Measurements from ENCODE around the gene EPN2.

The EPN2 gene

GRCh38 chr17:19284005-19284959 is 47.1 kb downstream of the EPN2 start:
- DNase-seq (ENCODE audit: extremely low spot score): peak; percentile 74
- ChIA-PET CTCF (interaction anchor here (0.5 to 2.3 kb wide), 3 partner anchors 10 to 22 kb away, joined by 3 to 5 read pairs (median 3); no protein-coding TSS in a partner anchor), POLR2A (no interaction called here)
- no peak for TF ChIP-seq CTCF (IDR thresholded peaks at IDR 0.05; ENCODE audit: control extremely low read depth, extremely low read depth, low read depth, missing control alignments)

GRCh38 chr17:19285213-19285900 is 48.2 kb downstream of the EPN2 start:
- CTCF ChIA-PET: interaction anchor here (1.3 to 2.3 kb wide), 2 partner anchors 13 to 21 kb away, joined by 3 to 5 read pairs; no protein-coding TSS in a partner anchor
- TF ChIP-seq CTCF (IDR thresholded peaks at IDR 0.05; ENCODE audit: control extremely low read depth, extremely low read depth, low read depth, missing control alignments): no peak
- no peak for DNase-seq (ENCODE audit: extremely low spot score)
- POLR2A ChIA-PET: no interaction called here

- no peak for DNase-seq (ENCODE audit: extremely low spot score)
- ChIA-PET CTCF (interaction anchor here (0.7 to 0.9 kb wide), 2 partner anchors 23 to 52 kb away, joined by 3 read pairs; no protein-coding TSS in a partner anchor), POLR2A (no interaction called here)
- no peak for TF ChIP-seq CTCF (IDR thresholded peaks at IDR 0.05; ENCODE audit: control extremely low read depth, extremely low read depth, low read depth, missing control alignments)
These were observed 49.7 kb downstream of the EPN2 start for GRCh38 chr17:19286751-19287341.

GRCh38 chr17:19287651-19288050 is 50.5 kb downstream of the EPN2 start:
- ChIA-PET CTCF (no interaction called here), POLR2A (no interaction called here)
- TF ChIP-seq CTCF (IDR thresholded peaks at IDR 0.05; ENCODE audit: control extremely low read depth, extremely low read depth, low read depth, missing control alignments): no peak
- no peak for DNase-seq (ENCODE audit: extremely low spot score)

GRCh38 chr17:19288453-19288852 is 51.3 kb downstream of the EPN2 start:
- DNase-seq (ENCODE audit: extremely low spot score): no peak
- ChIA-PET CTCF (no interaction called here), POLR2A (no interaction called here)
- no peak for TF ChIP-seq CTCF (IDR thresholded peaks at IDR 0.05; ENCODE audit: control extremely low read depth, extremely low read depth, low read depth, missing control alignments)

GRCh38 chr17:19290066-19290705 is 53.0 kb downstream of the EPN2 start:
- TF ChIP-seq CTCF (IDR thresholded peaks at IDR 0.05; ENCODE audit: control extremely low read depth, extremely low read depth, low read depth, missing control alignments): no peak
- no peak for DNase-seq (ENCODE audit: extremely low spot score)
- POLR2A ChIA-PET: no interaction called here
- CTCF ChIA-PET: no interaction called here

Measured in GM10248 (cell line).